ENCODE data around the gene RHEB.

The RHEB gene

GRCh38 chr7:151488096-151488495 is 31.6 kb downstream of the RHEB start:
- Histone ChIP-seq H3K9me3 (ENCODE audit: control insufficient read depth, insufficient read depth, low read depth, low read length) (no peaks in the 10 kb centered on the region), H3K4me3 (ENCODE audit: low read depth, low read length) (no peak overlapping the region), H3K27ac (ENCODE audit: low read depth, low read length) (no peak overlapping the region), H3K9ac (ENCODE audit: low read length) (no peak overlapping the region), H3K27me3 (ENCODE audit: control insufficient read depth, insufficient read depth, low read length) (no peaks in the 10 kb centered on the region), H3K4me1 (ENCODE audit: control insufficient read depth, insufficient read depth, low read length) (peaks cover 12% of the 10 kb centered on the region), H3K36me3 (ENCODE audit: control insufficient read depth, insufficient read depth, low read length) (peaks cover 74% of the 10 kb centered on the region)

- Histone ChIP-seq H3K36me3 (ENCODE audit: control insufficient read depth, insufficient read depth, low read length) (peaks cover 81% of the 10 kb centered on the region), H3K27ac (ENCODE audit: low read depth, low read length) (no peak overlapping the region), H3K27me3 (ENCODE audit: control insufficient read depth, insufficient read depth, low read length) (no peaks in the 10 kb centered on the region), H3K4me3 (ENCODE audit: low read depth, low read length) (no peak overlapping the region), H3K9ac (ENCODE audit: low read length) (no peak overlapping the region), H3K4me1 (ENCODE audit: control insufficient read depth, insufficient read depth, low read length) (peaks cover 10% of the 10 kb centered on the region; the same call in 1 of the 2 replicates), H3K9me3 (ENCODE audit: control insufficient read depth, insufficient read depth, low read depth, low read length) (no peaks in the 10 kb centered on the region)
Observed at GRCh38 chr7:151487228-151487627, 32.5 kb downstream of the RHEB start.

- H3K27ac ChIP-seq (ENCODE audit: low read depth, low read length) = no peak overlapping the region
- no peaks in the 10 kb centered on the region for H3K9me3 ChIP-seq (ENCODE audit: control insufficient read depth, insufficient read depth, low read depth, low read length)
- no peak overlapping the region for H3K4me3 ChIP-seq (ENCODE audit: low read depth, low read length)
- no peak overlapping the region for H3K9ac ChIP-seq (ENCODE audit: low read length)
- H3K4me1 ChIP-seq (ENCODE audit: control insufficient read depth, insufficient read depth, low read length) = peaks cover 10% of the 10 kb centered on the region; the same call in 1 of the 2 replicates
- no peaks in the 10 kb centered on the region for H3K27me3 ChIP-seq (ENCODE audit: control insufficient read depth, insufficient read depth, low read length)
- peaks cover 93% of the 10 kb centered on the region for H3K36me3 ChIP-seq (ENCODE audit: control insufficient read depth, insufficient read depth, low read length)
Observed at GRCh38 chr7:151486074-151486473, 33.6 kb downstream of the RHEB start.

GRCh38 chr7:151484971-151485707 is 34.6 kb downstream of the RHEB start:
- Histone ChIP-seq H3K9ac (ENCODE audit: low read length) (no peak overlapping the region), H3K27ac (ENCODE audit: low read depth, low read length) (no peak overlapping the region), H3K9me3 (ENCODE audit: control insufficient read depth, insufficient read depth, low read depth, low read length) (no peaks in the 10 kb centered on the region), H3K4me1 (ENCODE audit: control insufficient read depth, insufficient read depth, low read length) (0 out of 2 replicates have a peak, but pooled peaks cover 2% of the 10 kb centered on the region), H3K4me3 (ENCODE audit: low read depth, low read length) (no peak overlapping the region), H3K27me3 (ENCODE audit: control insufficient read depth, insufficient read depth, low read length) (no peaks in the 10 kb centered on the region), H3K36me3 (ENCODE audit: control insufficient read depth, insufficient read depth, low read length) (peaks cover 90% of the 10 kb centered on the region)

- Histone ChIP-seq H3K4me1 (ENCODE audit: control insufficient read depth, insufficient read depth, low read length) (no peaks in the 10 kb centered on the region), H3K9me3 (ENCODE audit: control insufficient read depth, insufficient read depth, low read depth, low read length) (no peaks in the 10 kb centered on the region), H3K27ac (ENCODE audit: low read depth, low read length) (no peak overlapping the region), H3K27me3 (ENCODE audit: control insufficient read depth, insufficient read depth, low read length) (no peaks in the 10 kb centered on the region), H3K4me3 (ENCODE audit: low read depth, low read length) (no peak overlapping the region), H3K36me3 (ENCODE audit: control insufficient read depth, insufficient read depth, low read length) (peaks cover 76% of the 10 kb centered on the region), H3K9ac (ENCODE audit: low read length) (no peak overlapping the region)
Observed at GRCh38 chr7:151483711-151483983, 36.0 kb downstream of the RHEB start.

- Histone ChIP-seq H3K9me3 (ENCODE audit: control insufficient read depth, insufficient read depth, low read depth, low read length) (no peaks in the 10 kb centered on the region), H3K27me3 (ENCODE audit: control insufficient read depth, insufficient read depth, low read length) (no peaks in the 10 kb centered on the region), H3K9ac (ENCODE audit: low read length) (no peak overlapping the region), H3K4me3 (ENCODE audit: low read depth, low read length) (no peak overlapping the region), H3K27ac (ENCODE audit: low read depth, low read length) (peak overlapping the region; percentile 13; the same call in 1 of the 2 replicates), H3K36me3 (ENCODE audit: control insufficient read depth, insufficient read depth, low read length) (peaks cover 72% of the 10 kb centered on the region), H3K4me1 (ENCODE audit: control insufficient read depth, insufficient read depth, low read length) (no peaks in the 10 kb centered on the region)
Observed at GRCh38 chr7:151482883-151483710, 36.6 kb downstream of the RHEB start.

- no peaks in the 10 kb centered on the region for H3K27me3 ChIP-seq (ENCODE audit: control insufficient read depth, insufficient read depth, low read length)
- H3K27ac ChIP-seq (ENCODE audit: low read depth, low read length) = peak overlapping the region; percentile 13; the same call in 1 of the 2 replicates
- peaks cover 66% of the 10 kb centered on the region for H3K36me3 ChIP-seq (ENCODE audit: control insufficient read depth, insufficient read depth, low read length)
- H3K9me3 ChIP-seq (ENCODE audit: control insufficient read depth, insufficient read depth, low read depth, low read length) = no peaks in the 10 kb centered on the region
- H3K9ac ChIP-seq (ENCODE audit: low read length) = no peak overlapping the region
- no peak overlapping the region for H3K4me3 ChIP-seq (ENCODE audit: low read depth, low read length)
- H3K4me1 ChIP-seq (ENCODE audit: control insufficient read depth, insufficient read depth, low read length) = peaks cover 3% of the 10 kb centered on the region; the same call in 1 of the 2 replicates
Observed at GRCh38 chr7:151481650-151482505, 37.8 kb downstream of the RHEB start.

- H3K9ac ChIP-seq (ENCODE audit: low read length) = no peak overlapping the region
- peaks cover 7% of the 10 kb centered on the region for H3K4me1 ChIP-seq (ENCODE audit: control insufficient read depth, insufficient read depth, low read length)
- no peak overlapping the region for H3K27ac ChIP-seq (ENCODE audit: low read depth, low read length)
- H3K36me3 ChIP-seq (ENCODE audit: control insufficient read depth, insufficient read depth, low read length) = peaks cover 54% of the 10 kb centered on the region
- no peak overlapping the region for H3K4me3 ChIP-seq (ENCODE audit: low read depth, low read length)
- H3K9me3 ChIP-seq (ENCODE audit: control insufficient read depth, insufficient read depth, low read depth, low read length) = no peaks in the 10 kb centered on the region
- no peaks in the 10 kb centered on the region for H3K27me3 ChIP-seq (ENCODE audit: control insufficient read depth, insufficient read depth, low read length)
Observed at GRCh38 chr7:151477867-151478266, 41.8 kb downstream of the RHEB start.

GRCh38 chr7:151472644-151473380 is 46.9 kb downstream of the RHEB start:
- H3K9ac ChIP-seq (ENCODE audit: low read length) = no peak overlapping the region
- H3K4me3 ChIP-seq (ENCODE audit: low read depth, low read length) = no peak overlapping the region
- no peak overlapping the region for H3K27ac ChIP-seq (ENCODE audit: low read depth, low read length)
- peaks cover 69% of the 10 kb centered on the region for H3K36me3 ChIP-seq (ENCODE audit: control insufficient read depth, insufficient read depth, low read length)
- no peaks in the 10 kb centered on the region for H3K9me3 ChIP-seq (ENCODE audit: control insufficient read depth, insufficient read depth, low read depth, low read length)
- no peaks in the 10 kb centered on the region for H3K27me3 ChIP-seq (ENCODE audit: control insufficient read depth, insufficient read depth, low read length)
- peaks cover 29% of the 10 kb centered on the region for H3K4me1 ChIP-seq (ENCODE audit: control insufficient read depth, insufficient read depth, low read length)

- H3K9me3 ChIP-seq (ENCODE audit: control insufficient read depth, insufficient read depth, low read depth, low read length) = no peaks in the 10 kb centered on the region
- no peaks in the 10 kb centered on the region for H3K27me3 ChIP-seq (ENCODE audit: control insufficient read depth, insufficient read depth, low read length)
- peak overlapping the region; percentile 44; the same call in 1 of the 2 replicates for H3K27ac ChIP-seq (ENCODE audit: low read depth, low read length)
- no peak overlapping the region for H3K4me3 ChIP-seq (ENCODE audit: low read depth, low read length)
- H3K36me3 ChIP-seq (ENCODE audit: control insufficient read depth, insufficient read depth, low read length) = peaks cover 73% of the 10 kb centered on the region
- peaks cover 29% of the 10 kb centered on the region for H3K4me1 ChIP-seq (ENCODE audit: control insufficient read depth, insufficient read depth, low read length)
- no peak overlapping the region for H3K9ac ChIP-seq (ENCODE audit: low read length)
Observed at GRCh38 chr7:151470711-151471110, 49.0 kb downstream of the RHEB start.

Measured in HUES6 (cell line).